ENCODE results near the gene TMEM232.

Gene TMEM232

DNA sequence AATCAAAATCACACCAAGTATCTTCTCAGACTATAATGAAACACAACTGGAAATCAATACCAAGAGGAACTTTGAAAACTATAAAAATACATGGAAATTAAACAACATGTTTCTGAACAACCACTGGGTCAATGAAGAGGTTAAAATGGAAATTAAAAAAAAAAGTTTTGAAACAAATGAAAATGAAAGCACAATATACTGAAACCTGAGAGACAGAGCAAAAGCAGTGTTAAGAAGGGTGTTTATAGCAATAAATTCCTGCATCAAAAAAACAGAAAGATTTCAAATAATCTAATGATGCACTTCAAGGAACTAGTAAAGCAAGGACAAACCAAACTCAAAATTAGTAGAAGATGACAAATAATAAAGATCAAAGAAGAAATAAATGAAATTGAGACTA, 92.0 kb downstream of the TMEM232 start:
- TF ChIP-seq SPI1 (IDR thresholded peaks at IDR 0.05; ENCODE audit: low read depth, low read length) (no peak), POLR2AphosphoS5 (IDR thresholded peaks at IDR 0.05; ENCODE audit: low read depth, low read length) (no peak), POU2F2 (IDR thresholded peaks at IDR 0.05; ENCODE audit: low read depth, low read length) (no peak), PAX5 (IDR thresholded peaks at IDR 0.05; ENCODE audit: insufficient read depth, low read length, severe bottlenecking) (no peak), POLR2A (IDR thresholded peaks at IDR 0.05; ENCODE audit: low read depth, low read length) (no peak)
- no peak for FAIRE-seq

DNA sequence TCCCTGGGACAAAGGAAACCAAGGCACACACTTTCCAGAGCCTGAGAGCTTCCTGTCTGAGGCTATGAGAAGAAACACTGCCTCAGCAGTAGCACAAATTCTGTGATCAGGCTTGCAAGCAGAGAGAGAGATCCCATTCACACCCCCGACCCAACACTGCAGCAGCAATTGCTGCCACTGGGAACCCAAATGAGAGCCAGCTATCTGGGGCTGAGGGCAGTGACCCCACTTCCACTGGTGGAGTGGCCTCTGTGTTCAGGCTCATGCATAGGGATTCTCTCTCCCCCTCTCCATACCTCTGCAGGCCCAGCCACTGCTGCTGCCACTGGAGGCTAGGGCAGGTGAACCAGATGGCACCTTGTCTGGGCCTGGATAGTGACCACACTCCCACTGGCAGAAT, 95.2 kb downstream of the TMEM232 start:
- TF ChIP-seq POLR2A (IDR thresholded peaks at IDR 0.05; ENCODE audit: low read depth, low read length) (no peak), PAX5 (IDR thresholded peaks at IDR 0.05; ENCODE audit: insufficient read depth, low read length, severe bottlenecking) (no peak), SPI1 (IDR thresholded peaks at IDR 0.05; ENCODE audit: low read depth, low read length) (no peak), POU2F2 (IDR thresholded peaks at IDR 0.05; ENCODE audit: low read depth, low read length) (no peak), POLR2AphosphoS5 (IDR thresholded peaks at IDR 0.05; ENCODE audit: low read depth, low read length) (no peak), TAF1 (IDR thresholded peaks at IDR 0.05; ENCODE audit: low read depth, low read length) (no peak)
- no peak for FAIRE-seq
- no peak for DNase-seq (ENCODE audit: insufficient read length, low spot score)

More for the DNA sequence above, 92.0 kb downstream of the TMEM232 start:
- DNase-seq (ENCODE audit: insufficient read length, low spot score): no peak

DNA sequence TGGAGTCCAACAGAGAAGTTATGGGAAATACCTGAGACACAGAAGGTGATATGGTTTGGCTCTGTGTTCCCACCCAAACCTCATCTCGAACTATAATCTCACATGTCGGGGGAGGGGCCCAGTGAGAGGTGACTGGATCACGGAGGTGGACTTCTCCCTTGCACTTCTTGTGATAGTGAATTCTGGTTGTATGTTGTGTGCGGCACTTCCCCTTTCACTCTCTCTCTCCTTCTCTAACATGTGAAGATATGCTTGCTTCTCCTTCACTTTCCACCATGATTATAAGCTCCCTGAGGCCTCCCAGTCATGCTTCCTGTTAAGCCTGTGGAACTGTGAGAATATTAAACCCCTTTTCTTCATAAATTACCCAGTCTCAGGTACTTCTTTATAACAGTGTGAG, 96.1 kb downstream of the TMEM232 start:
- DNase-seq (ENCODE audit: insufficient read length, low spot score) (no peak), FAIRE-seq (no peak)
- TF ChIP-seq SPI1 (IDR thresholded peaks at IDR 0.05; ENCODE audit: low read depth, low read length) (peak; percentile 36; the same call in 1 of the 2 replicates), TAF1 (IDR thresholded peaks at IDR 0.05; ENCODE audit: low read depth, low read length) (no peak)

DNA sequence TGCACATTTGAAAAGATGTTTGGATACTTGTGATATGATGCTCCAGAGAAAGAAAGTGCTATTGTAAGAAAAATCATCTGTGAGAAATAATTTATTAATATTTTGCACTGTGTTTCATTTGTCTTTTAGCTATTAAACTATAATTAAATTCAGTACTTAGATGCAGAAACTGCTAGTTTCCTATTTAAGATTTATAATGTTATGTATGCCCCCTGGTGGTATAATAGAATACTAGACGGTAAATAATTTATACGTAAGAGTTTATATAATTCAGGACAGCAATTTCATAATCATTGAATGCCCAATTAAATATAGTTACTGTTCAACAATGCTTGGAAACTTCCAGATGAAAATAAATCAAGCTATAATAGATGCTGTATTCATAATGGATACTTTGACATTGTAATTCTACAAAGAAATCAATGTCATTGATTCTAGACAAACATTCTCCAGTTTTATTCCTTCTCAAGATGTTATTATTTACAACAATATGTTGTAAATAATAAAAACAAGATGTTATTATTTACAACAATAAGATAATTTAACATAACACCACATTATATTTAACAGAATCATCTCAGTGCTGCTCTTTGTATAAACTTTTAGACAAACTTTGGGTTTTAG, 101.0 kb downstream of the TMEM232 start:
- DNase-seq (ENCODE audit: insufficient read length, low spot score) (no peak), FAIRE-seq (no peak)
- no peak for TF ChIP-seq POLR2A (IDR thresholded peaks at IDR 0.05; ENCODE audit: low read depth, low read length)
- no peak for TF ChIP-seq POLR2AphosphoS5 (IDR thresholded peaks at IDR 0.05; ENCODE audit: low read depth, low read length)
- TF ChIP-seq POU2F2 (IDR thresholded peaks at IDR 0.05; ENCODE audit: low read depth, low read length): no peak
- TF ChIP-seq SPI1 (IDR thresholded peaks at IDR 0.05; ENCODE audit: low read depth, low read length): no peak
- no peak for TF ChIP-seq PAX5 (IDR thresholded peaks at IDR 0.05; ENCODE audit: insufficient read depth, low read length, severe bottlenecking)
- TF ChIP-seq TAF1 (IDR thresholded peaks at IDR 0.05; ENCODE audit: low read depth, low read length): no peak

DNA sequence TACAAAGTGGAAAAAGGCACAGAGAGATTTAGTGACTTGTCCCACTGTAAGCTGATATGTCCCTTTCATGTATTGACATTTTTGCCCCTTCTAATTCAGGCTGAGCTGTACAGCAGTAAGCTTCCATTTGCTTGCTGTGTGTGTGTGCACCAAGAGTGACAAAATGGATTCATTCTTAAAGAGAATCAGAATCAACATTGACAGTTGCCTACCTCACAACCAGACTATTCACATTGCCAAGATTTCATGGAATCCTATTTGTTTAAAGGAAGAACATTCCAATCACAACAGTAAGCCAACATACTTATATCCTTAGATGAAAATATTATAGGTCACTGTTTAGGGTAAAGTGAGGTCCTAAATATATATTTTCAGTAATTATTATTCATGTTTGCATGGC, 102.6 kb downstream of the TMEM232 start:
- TF ChIP-seq POU2F2 (IDR thresholded peaks at IDR 0.05; ENCODE audit: low read depth, low read length) (no peak), PAX5 (IDR thresholded peaks at IDR 0.05; ENCODE audit: insufficient read depth, low read length, severe bottlenecking) (no peak), POLR2A (IDR thresholded peaks at IDR 0.05; ENCODE audit: low read depth, low read length) (no peak), POLR2AphosphoS5 (IDR thresholded peaks at IDR 0.05; ENCODE audit: low read depth, low read length) (no peak), SPI1 (IDR thresholded peaks at IDR 0.05; ENCODE audit: low read depth, low read length) (no peak), TAF1 (IDR thresholded peaks at IDR 0.05; ENCODE audit: low read depth, low read length) (no peak)
- DNase-seq (ENCODE audit: insufficient read length, low spot score) (no peak), FAIRE-seq (no peak)

DNA sequence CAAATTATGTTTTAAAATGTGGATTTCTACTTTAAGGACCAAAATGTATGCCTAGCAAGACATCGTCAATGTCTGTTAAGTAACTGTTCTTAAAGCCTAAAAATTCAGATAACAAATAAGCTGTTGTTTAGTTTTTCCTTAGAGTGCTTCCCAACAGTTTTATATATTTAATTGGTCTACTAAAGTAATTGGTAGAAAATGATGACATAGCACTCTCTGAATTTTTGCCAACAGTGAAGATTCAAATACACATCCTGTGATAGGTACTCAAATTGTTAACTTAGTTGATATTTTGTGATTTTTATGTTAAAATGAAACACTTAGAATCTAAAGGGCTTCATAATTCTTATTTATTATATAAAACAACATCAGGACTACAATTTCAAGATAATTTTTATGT, 107.5 kb downstream of the TMEM232 start:
- FAIRE-seq (no peak), DNase-seq (ENCODE audit: insufficient read length, low spot score) (no peak)
- TF ChIP-seq SPI1 (IDR thresholded peaks at IDR 0.05; ENCODE audit: low read depth, low read length) (no peak), POLR2AphosphoS5 (IDR thresholded peaks at IDR 0.05; ENCODE audit: low read depth, low read length) (no peak), POU2F2 (IDR thresholded peaks at IDR 0.05; ENCODE audit: low read depth, low read length) (no peak)

DNA sequence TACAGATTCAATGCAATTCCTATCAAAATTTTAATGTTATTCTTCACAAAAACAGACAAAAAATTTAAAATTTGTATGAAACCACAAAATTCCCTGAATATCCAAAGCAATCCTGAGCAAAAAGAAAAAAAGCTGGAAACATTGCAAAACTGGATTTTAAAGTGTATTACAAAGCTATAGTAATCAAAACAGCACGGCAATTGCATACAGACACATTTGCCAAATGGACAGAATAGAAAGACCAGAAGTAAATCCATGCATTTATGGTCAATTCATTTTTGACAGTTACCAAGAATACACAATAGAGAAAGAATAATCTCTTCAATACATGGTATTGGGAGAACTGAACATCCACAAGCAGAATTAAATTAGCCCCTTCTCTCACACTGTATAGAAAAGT, 110.5 kb downstream of the TMEM232 start:
- DNase-seq (ENCODE audit: insufficient read length, low spot score) (no peak), FAIRE-seq (no peak)
- TF ChIP-seq SPI1 (IDR thresholded peaks at IDR 0.05; ENCODE audit: low read depth, low read length) (no peak), TAF1 (IDR thresholded peaks at IDR 0.05; ENCODE audit: low read depth, low read length) (no peak), POLR2AphosphoS5 (IDR thresholded peaks at IDR 0.05; ENCODE audit: low read depth, low read length) (no peak), POU2F2 (IDR thresholded peaks at IDR 0.05; ENCODE audit: low read depth, low read length) (no peak), POLR2A (IDR thresholded peaks at IDR 0.05; ENCODE audit: low read depth, low read length) (no peak), PAX5 (IDR thresholded peaks at IDR 0.05; ENCODE audit: insufficient read depth, low read length, severe bottlenecking) (no peak)

DNA sequence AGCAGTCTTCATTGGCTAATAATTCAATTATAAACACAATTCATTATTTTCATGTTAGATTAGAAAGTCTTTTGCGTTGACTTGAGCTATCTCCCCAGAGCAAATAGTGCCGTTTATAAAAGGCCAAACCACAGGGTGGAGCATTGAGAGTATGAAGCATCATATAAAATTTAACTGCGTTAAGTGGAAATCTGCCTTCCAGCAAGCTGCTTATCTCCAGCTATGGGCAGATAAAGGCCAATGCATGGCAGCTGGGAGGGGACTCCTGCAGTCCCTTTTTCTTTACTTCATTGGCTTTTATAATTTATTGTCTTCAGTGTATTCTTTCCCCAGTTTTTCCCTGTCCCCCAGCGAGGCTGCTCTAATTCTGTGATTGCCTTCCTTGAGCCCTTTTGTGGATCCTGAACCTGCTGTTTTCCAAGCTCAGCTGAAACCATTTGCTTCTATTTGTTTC, 113.7 kb downstream of the TMEM232 start:
- FAIRE-seq (no peak), DNase-seq (ENCODE audit: insufficient read length, low spot score) (no peak)
- TF ChIP-seq SPI1 (IDR thresholded peaks at IDR 0.05; ENCODE audit: low read depth, low read length): no peak
- no peak for TF ChIP-seq POU2F2 (IDR thresholded peaks at IDR 0.05; ENCODE audit: low read depth, low read length)
- no peak for TF ChIP-seq PAX5 (IDR thresholded peaks at IDR 0.05; ENCODE audit: insufficient read depth, low read length, severe bottlenecking)
- TF ChIP-seq POLR2AphosphoS5 (IDR thresholded peaks at IDR 0.05; ENCODE audit: low read depth, low read length): no peak
- no peak for TF ChIP-seq TAF1 (IDR thresholded peaks at IDR 0.05; ENCODE audit: low read depth, low read length)
- no peak for TF ChIP-seq POLR2A (IDR thresholded peaks at IDR 0.05; ENCODE audit: low read depth, low read length)

DNA sequence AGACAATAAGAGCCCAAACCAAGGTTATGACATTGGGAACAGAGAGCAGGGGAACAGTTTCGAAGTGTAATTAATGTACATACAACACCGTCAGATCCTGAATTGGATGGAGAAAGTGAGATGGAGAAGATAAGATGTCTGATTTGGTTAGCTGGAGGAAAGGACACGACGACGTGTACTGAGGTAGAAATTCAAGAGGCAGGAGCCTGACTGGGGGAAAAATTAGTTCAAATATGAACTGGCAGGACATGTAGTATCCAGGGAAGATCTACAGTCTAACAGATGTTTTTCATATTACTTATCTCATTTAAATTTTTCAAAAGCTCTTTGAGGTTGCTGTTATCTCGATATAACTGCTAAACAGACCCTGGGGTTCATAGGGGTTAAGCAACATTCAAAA, 114.7 kb downstream of the TMEM232 start:
- DNase-seq (ENCODE audit: insufficient read length, low spot score): no peak
- FAIRE-seq: no peak
- TF ChIP-seq SPI1 (IDR thresholded peaks at IDR 0.05; ENCODE audit: low read depth, low read length) (no peak), POLR2AphosphoS5 (IDR thresholded peaks at IDR 0.05; ENCODE audit: low read depth, low read length) (no peak), POU2F2 (IDR thresholded peaks at IDR 0.05; ENCODE audit: low read depth, low read length) (no peak), PAX5 (IDR thresholded peaks at IDR 0.05; ENCODE audit: insufficient read depth, low read length, severe bottlenecking) (no peak), TAF1 (IDR thresholded peaks at IDR 0.05; ENCODE audit: low read depth, low read length) (no peak), POLR2A (IDR thresholded peaks at IDR 0.05; ENCODE audit: low read depth, low read length) (no peak)

DNA sequence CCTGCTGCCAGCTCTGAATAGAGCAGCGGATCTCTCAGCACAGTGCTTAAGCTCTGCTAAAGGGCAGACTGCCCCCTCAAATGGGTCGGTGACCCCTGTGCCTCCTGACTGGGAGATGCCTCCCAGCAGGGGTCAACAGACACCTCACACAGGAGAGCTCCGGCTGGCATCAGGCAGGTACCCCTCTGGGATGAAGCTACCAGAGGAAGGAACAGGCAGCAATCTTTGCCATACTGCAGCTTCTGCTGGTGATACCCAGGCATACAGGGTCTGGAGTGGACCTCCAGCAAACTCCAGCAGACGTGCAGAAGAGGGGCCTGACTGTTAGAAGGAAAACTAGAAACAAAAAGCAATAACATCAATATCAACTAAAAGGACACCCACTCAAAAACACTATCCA, 131.6 kb downstream of the TMEM232 start:
- TF ChIP-seq POU2F2 (IDR thresholded peaks at IDR 0.05; ENCODE audit: low read depth, low read length): no peak
- no peak for TF ChIP-seq SPI1 (IDR thresholded peaks at IDR 0.05; ENCODE audit: low read depth, low read length)
- TF ChIP-seq POLR2A (IDR thresholded peaks at IDR 0.05; ENCODE audit: low read depth, low read length): no peak
- no peak for TF ChIP-seq TAF1 (IDR thresholded peaks at IDR 0.05; ENCODE audit: low read depth, low read length)
- TF ChIP-seq PAX5 (IDR thresholded peaks at IDR 0.05; ENCODE audit: insufficient read depth, low read length, severe bottlenecking): no peak
- TF ChIP-seq POLR2AphosphoS5 (IDR thresholded peaks at IDR 0.05; ENCODE audit: low read depth, low read length): no peak
- DNase-seq (ENCODE audit: insufficient read length, low spot score) (no peak), FAIRE-seq (no peak)
